GM18517 (cell line): ENCODE results near the gene HTRA1.

Source experiments
- ATAC-seq: cut with Tn5 transposase; IDR thresholded peaks from one replicate; pipeline ENCODE4 v1.9.1; 2021; ENCODE audit warnings: mild to moderate bottlenecking, moderate library complexity; ENCODE audit not compliant: unreplicated experiment

HTRA1 gene

DNA sequence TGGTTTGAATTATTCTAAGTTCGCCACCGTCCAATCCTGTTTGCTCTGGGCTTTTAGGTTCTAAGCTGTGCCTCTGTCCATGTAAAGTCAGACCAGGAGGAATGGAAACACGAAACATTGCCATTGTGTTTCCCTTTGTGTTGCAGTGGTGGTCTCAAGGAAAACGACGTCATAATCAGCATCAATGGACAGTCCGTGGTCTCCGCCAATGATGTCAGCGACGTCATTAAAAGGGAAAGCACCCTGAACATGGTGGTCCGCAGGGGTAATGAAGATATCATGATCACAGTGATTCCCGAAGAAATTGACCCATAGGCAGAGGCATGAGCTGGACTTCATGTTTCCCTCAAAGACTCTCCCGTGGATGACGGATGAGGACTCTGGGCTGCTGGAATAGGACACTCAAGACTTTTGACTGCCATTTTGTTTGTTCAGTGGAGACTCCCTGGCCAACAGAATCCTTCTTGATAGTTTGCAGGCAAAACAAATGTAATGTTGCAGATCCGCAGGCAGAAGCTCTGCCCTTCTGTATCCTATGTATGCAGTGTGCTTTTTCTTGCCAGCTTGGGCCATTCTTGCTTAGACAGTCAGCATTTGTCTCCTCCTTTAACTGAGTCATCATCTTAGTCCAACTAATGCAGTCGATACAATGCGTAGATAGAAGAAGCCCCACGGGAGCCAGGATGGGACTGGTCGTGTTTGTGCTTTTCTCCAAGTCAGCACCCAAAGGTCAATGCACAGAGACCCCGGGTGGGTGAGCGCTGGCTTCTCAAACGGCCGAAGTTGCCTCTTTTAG is 52.9 kb downstream of the HTRA1 start:
- no peak for ATAC-seq

DNA sequence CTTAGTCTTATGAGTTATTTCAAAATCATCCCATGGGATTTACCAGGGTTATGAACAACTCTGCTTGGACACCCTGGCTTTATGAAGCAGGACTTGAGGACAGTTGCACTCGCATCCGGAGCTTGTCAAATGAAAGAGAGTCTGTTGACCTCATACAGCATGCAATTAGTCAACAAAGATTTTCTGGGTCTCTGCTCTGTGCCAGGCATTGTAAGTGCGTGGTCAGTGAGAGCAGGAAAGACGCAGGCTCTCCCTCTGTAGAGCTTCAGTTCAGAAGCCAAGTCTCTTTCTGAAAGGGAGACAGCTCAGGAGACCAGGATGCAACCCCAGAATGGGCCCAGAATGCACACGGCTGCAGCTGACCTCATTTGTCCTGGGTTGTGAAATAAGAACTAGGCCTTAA is 53.7 kb downstream of the HTRA1 start:
- ATAC-seq = no peak

DNA sequence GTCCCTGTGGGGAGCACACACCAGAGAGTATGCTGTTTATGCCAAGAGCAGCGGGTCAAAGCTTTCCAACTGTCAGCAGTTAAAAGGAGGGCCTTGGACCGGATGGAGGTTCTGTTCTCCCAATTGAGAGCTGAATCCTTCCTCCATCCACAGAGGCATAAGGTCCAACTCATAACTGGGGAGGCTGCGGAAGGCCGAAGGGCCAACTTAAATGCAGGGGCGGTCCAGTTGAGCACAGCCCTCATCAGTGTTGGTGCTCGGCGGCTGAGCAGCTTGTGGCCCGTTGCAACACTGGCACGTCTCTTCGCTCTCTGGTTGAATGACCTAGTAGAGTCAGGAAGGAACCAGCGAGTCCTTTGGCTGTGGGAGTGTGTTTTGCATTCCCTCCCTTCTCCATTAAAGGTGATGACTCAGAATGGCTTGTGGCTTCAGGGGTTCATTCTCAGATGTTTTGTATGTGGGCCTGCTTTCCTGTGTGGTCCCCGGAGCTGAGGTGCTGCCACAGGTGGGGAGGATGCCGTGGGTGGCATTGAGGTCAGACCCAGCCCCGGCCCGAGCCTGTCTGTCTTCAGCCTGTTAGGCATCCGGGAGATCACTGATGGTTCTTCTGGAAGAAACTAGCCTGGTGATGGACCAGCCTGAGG is 54.4 kb downstream of the HTRA1 start:
- ATAC-seq = no peak

DNA sequence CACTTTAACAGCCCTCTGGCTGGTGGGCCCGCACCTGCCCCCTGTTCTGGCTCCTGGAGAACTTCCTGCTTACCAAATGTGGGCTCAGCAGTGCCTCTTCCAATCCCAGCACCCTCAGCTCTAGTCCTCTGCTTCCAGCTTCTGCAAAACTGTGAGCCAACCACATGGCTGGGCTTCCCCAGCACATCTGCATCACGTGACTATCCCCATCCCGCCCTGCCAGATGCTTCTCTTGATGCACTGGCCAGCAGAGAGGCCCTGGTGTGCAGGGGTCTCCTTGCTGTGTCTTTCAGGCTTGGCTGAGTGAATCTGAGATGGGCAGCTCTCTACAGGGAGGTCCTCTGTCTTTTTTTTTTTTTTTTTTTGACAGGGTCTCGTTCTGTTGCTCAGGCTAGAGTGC is 55.4 kb downstream of the HTRA1 start:
- no peak for ATAC-seq

DNA sequence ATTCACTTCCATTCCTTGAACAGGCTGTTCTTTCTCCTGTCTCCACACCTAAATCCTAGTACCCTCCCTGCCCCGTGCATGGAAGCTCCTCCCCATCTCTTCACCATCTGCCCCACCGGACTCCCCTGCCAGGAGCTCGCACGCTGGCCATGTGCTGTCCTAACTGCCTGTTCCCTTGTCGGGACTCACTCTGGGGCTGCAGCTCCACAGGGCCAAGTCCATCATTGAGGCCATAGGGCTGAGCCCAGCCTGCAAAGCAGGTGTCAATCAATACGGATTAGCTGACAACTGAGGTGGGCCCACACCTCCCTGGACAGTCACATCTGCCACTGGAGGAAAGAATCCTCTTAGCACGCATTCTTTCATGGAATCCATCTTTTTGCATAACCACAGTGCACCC is 57.8 kb downstream of the HTRA1 start:
- ATAC-seq = no peak

DNA sequence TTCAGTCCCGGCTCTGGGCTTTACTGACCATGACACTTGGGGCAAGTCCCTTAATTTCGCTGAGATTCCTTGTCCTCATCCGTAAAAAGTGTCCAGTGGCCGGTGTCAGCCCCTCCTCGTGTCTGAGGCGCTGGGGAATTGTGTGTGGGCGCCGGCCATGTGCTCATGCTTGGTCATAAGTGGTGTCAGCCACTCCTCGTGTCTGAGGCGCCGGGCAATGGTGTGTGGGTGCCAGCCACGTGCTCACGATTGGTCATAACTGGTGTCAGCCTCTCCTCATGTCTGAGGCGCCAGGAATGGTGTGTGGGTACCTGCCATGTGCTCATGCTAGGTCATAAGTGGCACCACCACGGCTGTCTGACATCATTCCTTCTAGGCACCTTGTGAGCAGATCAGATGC is 58.5 kb downstream of the HTRA1 start:
- no peak for ATAC-seq

DNA sequence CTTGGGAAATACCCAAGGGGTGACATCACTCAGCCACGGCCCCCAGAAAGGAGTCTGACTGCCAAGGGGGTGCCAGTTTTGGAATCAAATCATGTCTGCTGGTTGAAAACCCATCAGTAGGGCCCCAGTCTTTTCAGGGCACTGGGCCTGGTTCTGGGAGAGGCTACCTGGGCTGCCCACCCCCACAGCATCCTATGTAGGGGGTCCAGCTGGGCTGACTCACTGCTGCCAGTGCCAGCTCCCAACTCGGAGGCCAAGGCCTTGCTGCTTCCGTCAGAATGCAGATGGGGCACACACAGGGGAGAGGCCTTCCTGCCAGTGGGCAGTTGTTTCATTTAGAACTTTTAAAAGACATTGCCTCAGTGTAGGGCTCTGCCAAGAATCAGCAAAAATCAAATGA is 59.7 kb downstream of the HTRA1 start:
- ATAC-seq = no peak

DNA sequence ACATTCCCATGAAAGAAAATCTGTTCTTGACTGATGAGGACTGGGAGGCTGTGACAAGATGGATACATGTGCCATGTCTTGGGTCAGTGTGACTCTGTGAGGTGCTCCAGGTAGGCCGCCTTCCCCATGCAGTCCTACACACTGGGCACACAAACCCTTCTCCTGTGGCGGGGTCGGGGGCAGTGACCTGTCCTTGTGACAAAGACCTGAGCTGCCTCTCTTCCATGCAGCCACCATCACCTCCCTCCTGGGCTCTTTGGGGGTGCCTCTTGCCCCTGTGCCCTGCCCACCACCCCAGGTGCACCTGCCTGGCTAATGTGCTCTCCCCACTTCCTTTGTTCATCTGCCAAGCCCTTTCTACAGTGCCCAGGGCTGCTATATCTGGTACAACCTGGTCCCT is 63.5 kb downstream of the HTRA1 start:
- ATAC-seq = no peak

DNA sequence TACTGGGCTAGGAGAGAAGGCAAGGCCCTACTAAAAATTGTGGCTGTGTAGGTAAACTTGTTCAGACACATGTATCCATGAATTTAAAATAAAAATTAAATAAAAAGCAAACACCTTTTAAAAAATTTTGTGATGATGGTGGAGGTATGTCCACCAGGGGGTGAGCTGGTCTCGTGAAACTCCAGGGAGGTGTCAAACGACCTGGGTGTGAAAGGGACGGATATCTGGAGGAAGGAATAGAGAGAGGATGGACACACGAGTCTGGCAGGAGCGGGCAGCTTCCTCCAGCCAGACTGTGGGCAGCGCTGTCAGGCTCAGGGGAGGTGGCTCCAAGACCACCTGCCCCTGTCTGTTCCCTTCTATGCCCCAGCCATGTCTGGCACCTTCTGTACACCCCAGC is 64.4 kb downstream of the HTRA1 start:
- no peak for ATAC-seq

DNA sequence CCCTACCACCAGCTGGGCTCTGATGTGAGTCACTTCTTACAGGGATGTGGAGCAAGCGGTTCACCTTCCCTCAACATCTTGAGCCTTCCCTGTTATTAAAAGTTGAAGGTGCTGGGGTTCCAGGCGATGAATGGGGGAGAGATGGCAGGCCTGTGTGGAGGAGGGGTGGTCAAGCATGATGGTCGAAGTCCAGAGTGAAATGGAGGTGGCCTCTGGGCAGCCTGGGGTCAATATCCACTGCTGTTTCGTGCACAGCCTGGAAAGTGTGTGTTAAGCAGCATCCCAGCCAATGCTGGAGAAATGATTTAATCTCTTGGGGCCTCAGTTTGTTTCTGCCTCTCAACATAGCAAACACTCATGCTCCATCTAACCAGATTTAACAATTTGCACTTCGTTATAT is 65.5 kb downstream of the HTRA1 start:
- no peak for ATAC-seq

DNA sequence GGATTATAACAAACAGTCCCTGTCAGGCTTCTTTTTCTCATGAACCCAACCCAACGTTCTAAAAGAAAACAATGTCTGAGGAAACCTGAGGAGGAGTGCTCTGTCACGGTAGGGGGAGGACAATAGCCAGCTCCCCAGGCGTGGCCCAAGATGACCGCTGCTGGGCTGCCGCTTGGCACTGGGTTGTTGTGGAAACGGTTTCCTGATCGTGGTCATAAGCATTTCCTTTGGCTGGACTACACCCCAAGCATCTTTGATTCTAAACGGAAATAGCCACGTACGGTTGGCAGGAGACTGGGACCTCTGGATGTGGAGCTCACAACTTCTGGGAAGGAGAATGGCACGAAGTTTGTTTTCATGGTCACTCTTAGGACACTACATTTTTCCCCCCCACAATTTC is 68.8 kb downstream of the HTRA1 start:
- no peak for ATAC-seq

DNA sequence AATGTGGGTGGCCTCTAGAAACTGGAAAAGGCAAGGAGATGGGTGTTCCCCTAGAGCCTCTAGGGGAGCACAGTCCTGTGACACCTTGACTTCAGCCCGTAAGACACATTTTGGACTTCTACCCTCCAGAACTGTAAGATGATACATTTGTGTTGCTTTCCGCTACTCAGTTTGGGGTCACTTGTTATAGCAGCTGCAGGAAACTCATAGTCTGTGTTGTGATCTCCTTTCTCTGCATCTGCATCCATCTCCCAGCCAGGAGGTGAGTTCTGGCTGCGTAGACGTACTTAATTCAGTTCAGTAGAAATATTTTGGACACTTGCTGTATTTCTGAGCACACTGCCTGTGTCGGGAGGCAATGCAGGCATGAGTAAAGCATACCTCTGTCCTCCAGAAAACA is 69.9 kb downstream of the HTRA1 start:
- no peak for ATAC-seq

DNA sequence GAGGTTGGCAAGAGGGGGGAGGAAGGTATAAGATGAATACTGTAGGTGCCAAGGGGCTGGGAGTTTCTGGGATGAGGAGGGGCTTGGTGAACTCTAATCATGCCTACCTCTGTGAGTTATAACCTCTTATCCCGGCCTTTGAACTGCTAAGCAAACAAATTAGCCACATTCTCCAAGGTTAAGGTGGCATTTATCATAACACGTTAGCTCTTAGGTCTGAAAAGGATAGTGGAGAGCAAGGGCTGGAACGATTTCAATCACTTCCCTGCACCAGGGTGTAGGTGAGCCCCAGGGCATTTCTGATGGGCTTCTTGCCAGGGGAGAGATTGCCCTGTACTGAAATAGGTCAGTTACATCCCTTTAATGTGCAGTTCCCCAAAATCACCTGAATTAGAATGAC is 70.6 kb downstream of the HTRA1 start:
- ATAC-seq = no peak

DNA sequence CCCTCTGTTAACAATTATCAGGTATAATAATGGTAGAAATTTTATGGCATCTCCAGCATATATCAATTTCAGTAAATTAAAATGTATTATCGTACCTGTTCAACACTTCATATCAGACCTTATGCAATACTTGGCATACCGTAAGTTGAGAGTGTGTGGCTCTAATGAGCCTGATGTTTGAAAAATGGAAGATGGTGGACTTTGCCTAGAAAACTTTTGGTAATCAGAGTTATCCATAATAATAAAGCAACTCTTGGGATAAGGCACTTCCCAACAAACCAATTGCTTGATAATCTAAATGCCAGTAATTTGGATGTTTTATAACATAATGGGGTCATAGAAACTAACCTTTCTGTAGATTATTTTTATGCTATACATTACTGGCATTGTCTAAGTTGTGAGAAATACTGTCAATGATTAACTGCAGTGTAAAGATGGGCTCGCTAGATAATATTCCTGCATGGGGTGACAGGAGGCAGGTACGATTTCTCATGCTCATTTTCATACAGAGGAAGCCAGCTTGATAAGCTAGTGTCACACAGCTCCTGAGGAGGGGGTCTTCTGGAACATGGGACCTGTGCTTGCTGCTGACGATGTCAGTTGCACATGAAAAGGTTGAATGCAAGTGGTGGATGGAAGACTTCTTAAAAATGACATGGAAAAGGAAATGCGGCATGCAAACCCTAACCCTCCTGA is 71.4 kb downstream of the HTRA1 start:
- no peak for ATAC-seq

DNA sequence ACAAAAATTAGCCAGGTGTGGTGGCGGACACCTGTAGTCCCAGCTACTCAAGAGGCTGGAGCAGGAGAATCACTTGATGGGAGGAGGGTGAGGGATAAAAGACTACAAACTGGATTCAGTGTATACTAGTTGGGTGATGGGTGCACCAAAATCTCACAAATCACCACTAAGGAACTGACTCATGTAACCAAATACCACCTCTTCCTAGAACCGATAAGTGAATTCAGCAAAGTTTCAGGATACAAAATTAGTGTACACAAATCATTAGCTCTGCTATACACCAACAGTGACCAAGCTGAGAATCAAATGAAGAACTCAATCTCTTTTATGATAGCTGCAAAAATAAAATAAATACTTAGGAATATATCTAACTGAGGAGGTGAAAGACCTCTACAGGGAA is 76.2 kb downstream of the HTRA1 start:
- ATAC-seq = no peak

DNA sequence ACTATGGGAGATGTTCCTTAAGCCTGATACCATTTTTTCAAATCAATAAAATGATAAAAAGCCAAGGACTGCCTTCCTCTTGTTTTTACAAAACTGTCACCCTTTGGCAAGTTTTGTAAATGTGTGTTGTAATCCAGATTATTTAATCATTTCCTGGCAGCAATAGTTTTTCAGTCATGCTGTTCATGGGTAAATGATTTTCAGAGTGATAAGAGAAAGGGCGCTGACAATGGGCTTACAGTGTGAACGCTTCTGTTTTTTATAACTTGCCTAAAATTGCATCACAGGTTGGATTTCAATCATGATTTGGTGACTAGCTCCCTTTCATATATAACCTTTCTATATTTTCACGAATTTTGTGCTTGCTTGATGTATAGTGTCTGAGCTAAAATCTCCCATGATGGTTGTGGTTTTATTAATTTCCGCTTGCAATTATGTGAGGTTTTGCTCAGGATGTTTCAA is 80.2 kb downstream of the HTRA1 start:
- no peak for ATAC-seq

DNA sequence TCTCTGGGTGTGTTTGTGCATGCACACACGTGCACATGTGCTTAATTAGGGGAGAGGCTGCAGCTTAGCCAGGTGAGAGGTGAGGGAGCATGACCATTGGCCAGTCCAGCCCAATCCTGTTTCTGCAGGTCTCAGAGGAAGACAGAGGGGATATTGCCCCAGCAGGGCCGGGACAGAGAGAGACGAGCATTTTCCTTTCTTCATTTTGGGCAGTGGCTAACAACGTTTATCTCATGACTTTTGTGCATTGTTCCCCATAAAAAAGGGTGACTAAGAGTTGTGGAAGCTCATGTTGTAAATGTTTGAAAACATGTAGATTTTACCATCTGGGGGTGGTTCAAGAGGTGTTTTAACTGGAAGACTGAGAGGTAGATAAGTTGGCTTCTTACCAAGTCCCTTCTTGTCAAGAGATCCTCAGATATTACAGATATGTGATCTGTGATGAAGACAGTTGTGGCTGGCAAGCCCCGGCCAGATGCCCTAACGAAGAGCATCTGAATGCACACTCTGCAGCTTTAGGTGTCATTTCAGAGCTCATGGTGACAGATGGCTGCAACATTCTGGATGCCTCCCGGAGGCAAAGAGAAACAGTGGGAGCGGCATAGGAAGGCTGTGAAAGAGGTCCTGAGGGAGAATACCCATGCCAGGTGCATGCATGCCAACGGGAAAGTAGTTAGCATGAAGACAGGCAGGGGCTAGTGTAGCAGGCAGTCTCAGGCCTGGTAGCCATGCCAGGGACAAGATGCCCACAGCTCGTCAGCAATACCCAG is 82.5 kb downstream of the HTRA1 start:
- no peak for ATAC-seq

DNA sequence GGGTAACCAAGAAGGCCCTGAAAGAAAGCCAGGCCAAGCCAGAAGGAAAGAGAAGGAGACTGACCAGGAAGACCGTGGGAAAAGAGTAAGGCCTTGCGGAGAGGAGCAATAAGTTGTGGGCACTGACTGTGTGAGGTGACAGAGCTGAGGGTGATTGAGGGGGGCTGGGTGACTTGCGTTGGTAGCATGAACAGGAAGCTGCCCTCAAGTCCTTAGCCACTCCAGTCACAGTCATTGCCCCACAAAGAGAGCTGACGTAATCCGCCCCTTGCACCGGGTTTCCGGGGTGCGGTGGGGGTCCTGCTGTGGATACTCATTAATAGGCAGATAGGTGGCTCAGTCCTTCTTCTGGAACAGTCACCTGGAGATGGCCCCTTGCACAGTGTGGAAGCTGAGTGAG is 83.1 kb downstream of the HTRA1 start:
- ATAC-seq = no peak

DNA sequence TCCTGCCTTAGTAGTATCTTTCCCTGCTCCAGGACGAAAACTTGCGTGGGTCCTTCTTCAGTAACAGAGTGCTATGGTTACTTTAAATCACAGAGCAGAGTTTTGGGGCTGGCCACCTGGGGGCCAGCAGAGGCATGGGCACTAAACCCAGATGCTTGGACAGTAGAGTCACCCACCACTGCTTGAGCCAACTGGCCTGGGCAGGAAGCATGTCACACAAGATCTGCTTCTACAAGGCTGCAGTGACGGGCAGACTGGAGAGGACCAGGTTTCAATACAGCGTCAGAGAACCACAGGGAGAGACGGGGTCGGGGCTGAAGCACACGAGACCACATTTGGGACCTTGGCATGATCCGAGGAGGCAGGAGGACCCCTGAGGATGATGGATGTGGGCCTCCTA is 84.9 kb downstream of the HTRA1 start:
- ATAC-seq = no peak

DNA sequence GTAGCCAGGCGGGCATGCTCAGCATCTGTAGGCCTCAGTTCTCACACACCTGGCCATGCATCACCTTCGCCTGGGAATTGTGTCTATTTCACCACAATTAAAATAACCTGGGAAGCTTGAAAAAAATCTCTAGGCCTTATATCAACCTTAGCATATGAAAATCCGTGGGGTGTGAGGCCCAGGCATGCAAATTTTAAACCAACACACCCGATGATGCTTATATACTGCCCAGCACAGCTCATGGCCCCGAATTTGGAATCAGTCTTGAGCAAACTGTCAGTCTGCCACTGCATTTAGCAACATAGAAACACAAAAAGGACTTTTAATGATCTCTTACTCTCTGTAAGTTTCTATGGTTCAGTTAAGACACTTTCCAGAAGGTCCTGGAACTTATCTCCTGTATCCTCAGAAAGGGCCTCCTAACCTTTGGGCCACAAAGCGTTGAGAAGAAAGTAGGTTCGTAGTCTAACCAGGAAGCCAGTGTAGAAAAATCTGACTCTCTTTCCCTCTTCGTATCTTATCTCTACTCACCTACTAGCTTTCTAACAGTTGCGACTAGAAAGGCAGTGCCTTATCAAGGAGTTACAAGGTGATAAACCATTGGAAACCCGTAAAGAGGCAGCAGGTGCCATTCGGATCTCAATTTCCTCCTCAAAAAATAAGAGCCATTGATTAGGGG is 87.2 kb downstream of the HTRA1 start:
- ATAC-seq = no peak

DNA sequence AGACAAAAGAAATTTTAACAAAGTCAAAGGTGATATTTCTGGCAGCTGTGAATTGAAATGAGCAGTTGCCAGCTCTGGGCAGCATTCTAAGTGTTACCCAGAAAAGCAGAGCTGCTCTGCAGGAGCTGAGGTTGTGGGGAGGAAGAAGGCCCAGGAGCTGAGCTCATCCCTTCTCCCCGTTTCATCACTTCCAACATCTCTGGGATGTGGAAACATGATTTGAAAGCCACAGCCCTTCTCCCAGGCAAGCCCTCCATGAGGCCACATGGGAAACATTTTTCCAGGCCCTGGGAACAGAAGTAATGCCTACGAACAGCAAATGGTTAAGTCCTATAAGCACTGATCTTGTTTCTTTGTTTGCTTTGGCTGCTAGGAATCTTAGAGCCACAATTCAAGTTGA is 88.3 kb downstream of the HTRA1 start:
- ATAC-seq = no peak
